ENCODE results near the gene TRAPPC5. TPM values are rescaled to one million over a fixed set of nuclear protein-coding genes. Genes with fewer than 3 reads are reported as not detected.

Gene TRAPPC5
- total RNA-seq, 1 donor from 2014 or later: 75.3 TPM

DNA sequence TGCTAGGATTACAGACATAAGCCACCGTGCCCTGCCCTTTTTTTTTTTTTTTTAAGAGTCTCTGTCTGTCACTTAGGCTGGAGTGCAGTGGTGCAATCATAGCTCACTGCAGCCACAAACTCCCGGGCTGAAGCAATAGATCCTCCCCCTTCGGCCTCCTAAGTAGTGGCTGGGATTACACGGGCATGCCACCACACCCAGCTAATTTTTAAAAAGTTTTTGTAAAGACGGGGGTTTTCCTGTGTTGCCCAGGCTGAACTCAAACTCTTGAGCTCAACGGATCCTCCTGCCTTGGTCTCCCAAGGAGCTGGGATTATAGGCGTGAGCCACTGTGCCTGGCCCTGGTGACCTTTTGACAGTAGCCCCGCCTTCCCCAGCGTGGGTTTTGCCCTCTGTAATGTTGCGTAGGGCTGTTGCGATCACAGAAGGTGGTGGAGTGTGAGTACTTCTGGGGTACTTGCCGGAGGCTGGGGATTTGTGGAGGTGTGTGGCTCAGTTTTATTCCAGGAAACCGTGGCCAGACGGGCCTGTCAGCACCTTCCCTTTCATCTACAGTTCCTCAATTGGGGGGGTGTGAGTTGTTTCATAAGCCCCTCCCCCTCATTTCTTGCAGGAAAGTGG, 23.4 kb upstream of the TRAPPC5 start:
- intact Hi-C loops (cut with DNase I): no loop called here
- no peaks in the 10 kb centered on the region for H3K9me3 ChIP-seq
- DNase-seq: peak; percentile 83
- TF ChIP-seq, protein P1, sequence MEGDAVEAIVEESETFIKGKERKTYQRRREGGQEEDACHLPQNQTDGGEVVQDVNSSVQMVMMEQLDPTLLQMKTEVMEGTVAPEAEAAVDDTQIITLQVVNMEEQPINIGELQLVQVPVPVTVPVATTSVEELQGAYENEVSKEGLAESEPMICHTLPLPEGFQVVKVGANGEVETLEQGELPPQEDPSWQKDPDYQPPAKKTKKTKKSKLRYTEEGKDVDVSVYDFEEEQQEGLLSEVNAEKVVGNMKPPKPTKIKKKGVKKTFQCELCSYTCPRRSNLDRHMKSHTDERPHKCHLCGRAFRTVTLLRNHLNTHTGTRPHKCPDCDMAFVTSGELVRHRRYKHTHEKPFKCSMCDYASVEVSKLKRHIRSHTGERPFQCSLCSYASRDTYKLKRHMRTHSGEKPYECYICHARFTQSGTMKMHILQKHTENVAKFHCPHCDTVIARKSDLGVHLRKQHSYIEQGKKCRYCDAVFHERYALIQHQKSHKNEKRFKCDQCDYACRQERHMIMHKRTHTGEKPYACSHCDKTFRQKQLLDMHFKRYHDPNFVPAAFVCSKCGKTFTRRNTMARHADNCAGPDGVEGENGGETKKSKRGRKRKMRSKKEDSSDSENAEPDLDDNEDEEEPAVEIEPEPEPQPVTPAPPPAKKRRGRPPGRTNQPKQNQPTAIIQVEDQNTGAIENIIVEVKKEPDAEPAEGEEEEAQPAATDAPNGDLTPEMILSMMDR (IDR thresholded peaks at IDR 0.05): no peak
- H3K4me3 ChIP-seq: no peak overlapping the region
- no peaks in the 10 kb centered on the region for H3K36me3 ChIP-seq
- no peaks in the 10 kb centered on the region for H3K27me3 ChIP-seq (ENCODE audit: low read depth)
- ATAC-seq: peak; percentile 85 to 88
- peak overlapping the region; percentile 74 for H3K27ac ChIP-seq
- H3K4me1 ChIP-seq: peaks cover 26% of the 10 kb centered on the region

DNA sequence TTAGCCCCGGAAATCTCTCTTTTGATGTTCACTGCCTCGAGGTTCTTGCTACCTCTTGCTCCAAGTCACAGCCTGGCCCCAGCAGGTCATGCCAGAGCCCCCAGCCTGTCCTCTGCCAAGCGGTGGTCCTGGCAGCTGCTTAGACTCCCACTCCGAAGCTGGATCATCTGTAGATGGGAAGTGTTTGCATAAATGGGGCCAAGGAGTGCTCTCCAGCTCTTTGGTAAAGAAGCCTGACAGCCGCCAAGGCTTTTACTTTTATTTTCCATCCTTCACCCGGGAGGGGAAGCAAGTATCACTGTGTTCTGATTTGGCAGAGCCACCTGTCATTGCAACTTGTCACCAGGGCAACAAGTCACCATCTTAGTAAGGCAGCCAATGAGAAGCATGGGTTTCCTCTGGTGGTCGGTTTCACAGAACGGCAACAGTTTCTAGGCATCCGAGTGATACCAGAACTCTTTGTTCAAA, 22.4 kb upstream of the TRAPPC5 start:
- no peak overlapping the region for H3K4me3 ChIP-seq
- H3K27ac ChIP-seq: peak overlapping the region; percentile 74
- H3K27me3 ChIP-seq (ENCODE audit: low read depth): no peaks in the 10 kb centered on the region
- H3K4me1 ChIP-seq: peaks cover 18% of the 10 kb centered on the region
- no peaks in the 10 kb centered on the region for H3K9me3 ChIP-seq
- no peaks in the 10 kb centered on the region for H3K36me3 ChIP-seq
- TF ChIP-seq, protein P1 (IDR thresholded peaks at IDR 0.05): no peak
- ATAC-seq (peak; percentile 57 to 62), DNase-seq (no peak)
- intact Hi-C loops (cut with DNase I): no loop called here

DNA sequence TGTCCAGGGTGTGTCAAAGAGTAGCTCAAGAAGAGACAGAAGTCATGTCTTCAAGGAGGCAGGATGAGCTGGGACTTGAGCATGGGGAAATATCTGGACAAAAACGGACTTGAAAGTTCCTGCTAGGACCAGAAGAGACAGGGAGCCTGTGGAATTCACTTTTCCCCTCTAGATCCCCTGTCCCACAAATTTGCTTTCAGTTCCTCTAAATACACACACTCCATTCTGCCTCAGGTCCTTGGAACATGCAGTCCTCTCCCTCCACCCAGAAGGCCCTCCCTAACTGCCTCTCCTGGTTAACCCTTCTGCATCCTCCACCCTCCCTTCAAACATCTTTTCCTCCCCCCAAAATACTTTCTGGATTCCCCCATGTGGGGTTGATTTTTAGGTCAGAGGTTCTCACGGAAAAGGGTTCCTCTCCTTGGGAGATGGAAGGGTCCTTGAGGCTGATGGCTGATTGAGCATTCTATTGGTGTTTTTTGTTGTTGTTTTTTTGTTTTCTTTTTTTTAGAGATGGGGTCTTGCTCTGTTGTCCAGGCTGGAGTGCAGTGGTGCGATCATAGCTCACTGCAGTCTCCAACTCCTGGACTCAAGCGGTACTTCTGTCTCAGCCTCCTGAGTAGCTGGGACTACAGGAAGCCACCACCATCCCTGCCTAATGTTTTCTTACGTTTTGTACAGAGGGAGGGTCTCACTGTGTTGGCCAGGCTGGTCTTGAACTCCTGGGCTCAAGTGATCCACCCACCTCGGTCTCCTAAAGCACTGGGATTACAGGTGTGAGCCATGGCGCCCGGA, 18.7 kb upstream of the TRAPPC5 start:
- intact Hi-C loops (cut with DNase I): no loop called here

DNA sequence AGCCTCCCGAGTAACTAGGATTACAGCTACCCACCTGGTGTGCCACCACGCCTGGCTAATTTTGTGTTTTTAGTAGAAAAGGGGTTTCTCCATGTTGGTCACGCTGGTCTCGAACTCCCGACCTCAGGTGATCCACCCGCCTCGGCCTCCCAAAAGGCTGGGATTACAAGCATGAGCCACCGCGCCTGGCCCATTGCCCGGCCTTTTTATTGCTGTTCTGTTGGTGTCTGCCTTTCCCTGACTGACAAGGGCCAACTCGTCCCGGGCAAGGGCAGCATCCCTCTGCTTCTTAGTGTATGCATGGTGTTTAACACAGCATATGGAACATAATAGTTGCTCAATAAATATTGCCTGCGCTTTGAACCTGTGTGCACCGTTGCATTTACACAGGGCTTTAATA, 18.0 kb upstream of the TRAPPC5 start:
- no peaks in the 10 kb centered on the region for H3K36me3 ChIP-seq
- no peak overlapping the region for H3K4me3 ChIP-seq
- H3K27ac ChIP-seq: no peak overlapping the region
- TF ChIP-seq, protein P1 (IDR thresholded peaks at IDR 0.05): no peak
- intact Hi-C loops (cut with DNase I): no loop called here
- H3K27me3 ChIP-seq (ENCODE audit: low read depth): peaks cover 5% of the 10 kb centered on the region
- DNase-seq: no peak
- ATAC-seq: no peak
- H3K9me3 ChIP-seq: no peaks in the 10 kb centered on the region
- peaks cover 6% of the 10 kb centered on the region for H3K4me1 ChIP-seq

More for the DNA sequence above, 18.7 kb upstream of the TRAPPC5 start:
- DNase-seq (no peak), ATAC-seq (no peak)
- Histone ChIP-seq H3K4me1 (peaks cover 7% of the 10 kb centered on the region), H3K9me3 (no peaks in the 10 kb centered on the region), H3K4me3 (no peak overlapping the region), H3K27ac (no peak overlapping the region), H3K36me3 (no peaks in the 10 kb centered on the region), H3K27me3 (ENCODE audit: low read depth) (peaks cover 5% of the 10 kb centered on the region)
- TF ChIP-seq, protein P1 (IDR thresholded peaks at IDR 0.05): no peak

DNA sequence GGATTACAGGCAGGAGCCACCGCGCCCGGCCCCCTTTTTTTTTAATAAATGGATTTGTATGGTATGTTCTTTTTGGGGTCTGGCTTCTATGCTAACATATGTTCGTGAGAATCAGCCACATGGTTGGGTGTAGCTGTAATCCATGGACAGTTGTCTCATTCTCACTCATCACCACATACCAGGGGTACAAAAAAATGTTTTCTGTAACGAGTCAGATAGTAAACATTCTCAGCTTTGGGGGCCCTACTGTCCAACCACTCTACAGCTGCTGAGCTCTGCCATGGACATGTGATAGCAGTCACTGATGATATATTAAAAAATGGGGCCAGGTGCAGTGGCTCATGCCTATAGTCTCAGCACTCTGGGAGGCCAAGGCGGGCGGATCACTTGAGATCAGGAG, 16.9 kb upstream of the TRAPPC5 start:
- Histone ChIP-seq H3K4me1 (no peaks in the 10 kb centered on the region), H3K27me3 (ENCODE audit: low read depth) (peaks cover 5% of the 10 kb centered on the region), H3K36me3 (no peaks in the 10 kb centered on the region), H3K9me3 (no peaks in the 10 kb centered on the region), H3K4me3 (no peak overlapping the region), H3K27ac (no peak overlapping the region)
- DNase-seq (no peak), ATAC-seq (no peak)
- intact Hi-C loops (cut with DNase I): no loop called here
- TF ChIP-seq, protein P1 (IDR thresholded peaks at IDR 0.05): no peak
